GM19455 (cell line): ENCODE measurements around the gene MAGEA11.
"Not testable (repeated sequence)": the region's sequence is repeated elsewhere in the genome, so short reads cannot be mapped to it uniquely, and the experiment has no call there.

Experiments
- ATAC-seq: cut with Tn5 transposase; IDR thresholded peaks from one replicate; pipeline ENCODE4 v1.9.1; 2021; ENCODE audit not compliant: unreplicated experiment

The MAGEA11 gene

GRCh38 chrX:149711545-149712236 is at the start of gene MAGEA11:
TSS of gene MAGEA11 (plus strand) at chrX:149712060. CDS start at chrX:149713160, 1,100 bp downstream.
- ATAC-seq = no peak

- not testable (repeated sequence) for ATAC-seq
These were observed 36.8 kb upstream of the MAGEA11 start for GRCh38 chrX:149675088-149675487.

GRCh38 chrX:149675554-149675953 is 36.3 kb upstream of the MAGEA11 start:
- ATAC-seq = not testable (repeated sequence)

- ATAC-seq = not testable (repeated sequence)
These were observed 32.6 kb upstream of the MAGEA11 start for GRCh38 chrX:149679164-149679678.

- ATAC-seq = no peak
These were observed 30.7 kb upstream of the MAGEA11 start for GRCh38 chrX:149681182-149681581.

- ATAC-seq = no peak
These were observed 29.8 kb upstream of the MAGEA11 start for GRCh38 chrX:149682031-149682430.

- ATAC-seq = no peak
These were observed 28.6 kb upstream of the MAGEA11 start for GRCh38 chrX:149682956-149683947.

- no peak for ATAC-seq
These were observed 27.7 kb upstream of the MAGEA11 start for GRCh38 chrX:149683966-149684730.

- no peak for ATAC-seq
These were observed 23.9 kb upstream of the MAGEA11 start for GRCh38 chrX:149687991-149688390.

GRCh38 chrX:149688552-149688951 is 23.3 kb upstream of the MAGEA11 start:
- no peak for ATAC-seq

- ATAC-seq = no peak
These were observed 20.1 kb upstream of the MAGEA11 start for GRCh38 chrX:149691794-149692193.

- ATAC-seq = not testable (repeated sequence)
These were observed 19.1 kb upstream of the MAGEA11 start for GRCh38 chrX:149692686-149693272.

GRCh38 chrX:149699761-149700160 is 12.1 kb upstream of the MAGEA11 start:
- no peak for ATAC-seq

- no peak for ATAC-seq
These were observed 7.2 kb upstream of the MAGEA11 start for GRCh38 chrX:149704664-149705063.

- no peak for ATAC-seq
These were observed 4.5 kb upstream of the MAGEA11 start for GRCh38 chrX:149707147-149707901.

GRCh38 chrX:149712831-149713230 is 971 bp downstream of the MAGEA11 start:
- no peak for ATAC-seq

GRCh38 chrX:149713279-149714050 is 1.6 kb downstream of the MAGEA11 start:
- no peak for ATAC-seq

- no peak for ATAC-seq
These were observed 3.6 kb downstream of the MAGEA11 start for GRCh38 chrX:149715468-149715867.

- ATAC-seq = no peak
These were observed 4.8 kb downstream of the MAGEA11 start for GRCh38 chrX:149716632-149717031.
